Measurements from ENCODE around the gene CACNA1C.

CACNA1C gene

GRCh38 chr12:2578211-2578610 lies 525.4 kb downstream of the CACNA1C start:
- DNase-seq = no peak

GRCh38 chr12:2578772-2579171 lies 526.0 kb downstream of the CACNA1C start:
- DNase-seq = no peak

- no peak for DNase-seq
Measured at GRCh38 chr12:2580821-2581220, 528.0 kb downstream of the CACNA1C start.

GRCh38 chr12:2581293-2582045 lies 528.7 kb downstream of the CACNA1C start:
- no peak for DNase-seq

GRCh38 chr12:2582631-2583030 lies 529.8 kb downstream of the CACNA1C start:
- DNase-seq = no peak

GRCh38 chr12:2583091-2583497 lies 530.3 kb downstream of the CACNA1C start:
- DNase-seq = peak; percentile 73

GRCh38 chr12:2583642-2584401 lies 531.0 kb downstream of the CACNA1C start:
- DNase-seq = no peak

GRCh38 chr12:2586156-2587038 lies 533.6 kb downstream of the CACNA1C start:
- no peak for DNase-seq

- no peak for DNase-seq
Measured at GRCh38 chr12:2588345-2588744, 535.6 kb downstream of the CACNA1C start.

GRCh38 chr12:2589381-2589780 lies 536.6 kb downstream of the CACNA1C start:
- no peak for DNase-seq

GRCh38 chr12:2593045-2593444 lies 540.3 kb downstream of the CACNA1C start:
- DNase-seq = no peak

GRCh38 chr12:2596441-2596840 lies 543.7 kb downstream of the CACNA1C start:
- DNase-seq = no peak

- DNase-seq = no peak
Measured at GRCh38 chr12:2605301-2605700, 552.5 kb downstream of the CACNA1C start.

- no peak for DNase-seq
Measured at GRCh38 chr12:2606186-2606910, 553.6 kb downstream of the CACNA1C start.

GRCh38 chr12:2607881-2608607 lies 555.3 kb downstream of the CACNA1C start:
- no peak for DNase-seq

- DNase-seq = no peak
Measured at GRCh38 chr12:2608608-2608945, 555.8 kb downstream of the CACNA1C start.

GRCh38 chr12:2609020-2609419 lies 556.2 kb downstream of the CACNA1C start:
- no peak for DNase-seq

GRCh38 chr12:2610358-2610757 lies 557.6 kb downstream of the CACNA1C start:
- no peak for DNase-seq

- DNase-seq = no peak
Measured at GRCh38 chr12:2613326-2614073, 560.7 kb downstream of the CACNA1C start.

- DNase-seq = no peak
Measured at GRCh38 chr12:2614341-2614740, 561.6 kb downstream of the CACNA1C start.

Data from RPMI8226 (cell line).